HCT116 (cell line): Measurements from ENCODE around the gene FARP1.

Experiments
- CEBPB ChIP-seq: IDR thresholded peaks from 2 replicates; pipeline ENCODE4 v1.6.1; 2012; ENCODE audit warnings: low read depth
- CTCF ChIP-seq, 3 experiments: fragments of 200-600 bp in 1 of 3; sonication (generic) in 1 of 3; IDR thresholded peaks in 2 of 3; conservative IDR thresholded peaks in 1 of 3; 2 replicates each; pipeline ENCODE4 v1.5.1; 2012 to 2017; ENCODE audit warnings: low read depth in 2 of 3, low read length in 2 of 3, antibody characterized with exemption in 1 of 3, borderline replicate concordance in 1 of 3, control low read depth in 1 of 3, mild to moderate bottlenecking in 1 of 3, mixed read lengths in 1 of 3, mixed run types in 1 of 3, moderate library complexity in 1 of 3; ENCODE audit not compliant: insufficient read depth in 1 of 3
- EZH2 ChIP-seq: fragments of 200-600 bp; sonication (generic); IDR thresholded peaks from 2 replicates; pipeline ENCODE4 v1.6.1; 2017; ENCODE audit warnings: antibody characterized with exemption, mixed run types
- EZH2phosphoT487 ChIP-seq: fragments of 200-600 bp; IDR thresholded peaks from 2 replicates; pipeline ENCODE4 v1.6.1; 2018; ENCODE audit warnings: antibody characterized with exemption, borderline replicate concordance
- FOSL1 ChIP-seq: IDR thresholded peaks from 2 replicates; pipeline ENCODE4 v1.6.1; 2012; ENCODE audit warnings: low read depth
- SIN3A ChIP-seq: IDR thresholded peaks from 2 replicates; pipeline ENCODE4 v1.6.1; 2012; ENCODE audit warnings: low read depth
- SP1 ChIP-seq: IDR thresholded peaks from 2 replicates; pipeline ENCODE4 v1.6.1; 2012; ENCODE audit warnings: low read depth
- YY1 ChIP-seq: IDR thresholded peaks from 2 replicates; pipeline ENCODE4 v1.6.1; 2011; ENCODE audit warnings: low read length, low read depth, moderate library complexity, mild to moderate bottlenecking; ENCODE audit not compliant: insufficient replicate concordance; ENCODE audit errors: extremely low read depth
- ZFX ChIP-seq: fragments of 450-650 bp; IDR thresholded peaks from 2 replicates; pipeline ENCODE4 v1.6.1; 2017
- ZNF274 ChIP-seq: fragments of 200-500 bp; sonication (Bioruptor generic); IDR thresholded peaks from 2 replicates; pipeline ENCODE4 v1.6.1; 2014; ENCODE audit warnings: mild to moderate bottlenecking, low read depth, low read length, inconsistent platforms

GRCh38 chr13:98315466-98315865 lies 172.6 kb downstream of the FARP1 start:
- TF ChIP-seq CTCF (IDR thresholded peaks at IDR 0.05 in 2 of 3, conservative IDR thresholded peaks at IDR 0.05 in 1 of 3; ENCODE audit: borderline replicate concordance in 1 of 3, insufficient read depth in 1 of 3, low read depth in 2 of 3, low read length in 2 of 3) (no peak), CEBPB (no peak), YY1 (no peak), FOSL1 (no peak), ZFX (no peak), EZH2 (no peak), SIN3A (no peak), ZNF274 (no peak), EZH2phosphoT487 (no peak), SP1 (no peak)
